HEK293 (cell line): ENCODE measurements around the gene RAD54L.

ENCODE experiments used
- CTCF ChIA-PET: fragments of 350-600 bp; formaldehyde crosslinking; extraction: SDS; loops from one replicate; lab custom pipeline; 2021; ENCODE audit warnings: antibody characterized with exemption; lab: Yijun Ruan, JAX
- POLR2A ChIA-PET: fragments of 300-600 bp; formaldehyde crosslinking; extraction: SDS; loops from one replicate; lab custom pipeline; 2020; ENCODE audit warnings: antibody characterized with exemption, inconsistent platforms; lab: Yijun Ruan, JAX
- H3K27ac ChIP-seq: fragments of 200-500 bp; sonication (Bioruptor generic); 2 replicates; pipeline ENCODE4 v1.5.1; 2014; ENCODE audit warnings: low read depth, low read length, control low read depth, inconsistent platforms; ENCODE audit errors: extremely low read depth
- H3K36me3 ChIP-seq, 2 experiments: fragments of 200-500 bp in 1 of 2; sonication (Bioruptor generic) in 1 of 2; 1 replicate in 1 of 2; 2 replicates in 1 of 2; pipeline ENCODE4 v1.5.1; 2014 to 2017; ENCODE audit warnings: inconsistent platforms in 2 of 2, low read length in 2 of 2; ENCODE audit not compliant: control insufficient read depth in 2 of 2, insufficient read depth in 1 of 2
- H3K4me1 ChIP-seq: fragments of 200-500 bp; sonication (Bioruptor generic); 2 replicates; pipeline ENCODE4 v1.5.1; 2014; ENCODE audit warnings: mild to moderate bottlenecking, low read length, inconsistent platforms; ENCODE audit not compliant: control insufficient read depth, insufficient read depth
- H3K4me3 ChIP-seq: 2 replicates; pipeline ENCODE4 v1.5.1; 2011; ENCODE audit warnings: low read depth, mild to moderate bottlenecking, control low read depth, low read length, moderate library complexity
- H3K9me3 ChIP-seq: fragments of 200-500 bp; sonication (Bioruptor generic); 2 replicates; pipeline ENCODE4 v1.5.1; 2014; ENCODE audit warnings: low read depth, low read length, inconsistent platforms; ENCODE audit not compliant: control insufficient read depth, insufficient read depth
- KLF9 ChIP-seq: fragments of 450-650 bp; formaldehyde crosslinking; IDR thresholded peaks from 2 replicates; pipeline ENCODE4 v1.5.1; 2016; ENCODE audit warnings: missing biosample characterization, missing genetic modification characterization, low read depth
- OVOL3 ChIP-seq: fragments of 450-650 bp; formaldehyde crosslinking; IDR thresholded peaks from 2 replicates; pipeline ENCODE4 v1.5.1; 2016; ENCODE audit warnings: missing biosample characterization, missing genetic modification characterization
- PBX3 ChIP-seq: sonication (generic); formaldehyde crosslinking; IDR thresholded peaks from 2 replicates; pipeline ENCODE4 v1.8.1; 2022; ENCODE audit warnings: mild to moderate bottlenecking, moderate library complexity, missing genetic modification reagents
- PRDM10 ChIP-seq: fragments of 450-650 bp; formaldehyde crosslinking; IDR thresholded peaks from 2 replicates; pipeline ENCODE4 v1.5.1; 2016; ENCODE audit warnings: missing biosample characterization, missing genetic modification characterization
- RBAK ChIP-seq: fragments of 450-650 bp; formaldehyde crosslinking; IDR thresholded peaks from 2 replicates; pipeline ENCODE4 v1.5.1; 2016; ENCODE audit warnings: missing biosample characterization, missing genetic modification characterization
- REST ChIP-seq: fragments of 450-650 bp; formaldehyde crosslinking; IDR thresholded peaks from 2 replicates; pipeline ENCODE4 v1.5.1; 2016; ENCODE audit warnings: missing biosample characterization, missing genetic modification characterization
- SALL2 ChIP-seq: fragments of 450-650 bp; formaldehyde crosslinking; IDR thresholded peaks from 2 replicates; pipeline ENCODE4 v1.5.0; 2017; ENCODE audit warnings: missing biosample characterization, mild to moderate bottlenecking, missing genetic modification characterization, borderline replicate concordance
- SCRT2 ChIP-seq: fragments of 450-650 bp; formaldehyde crosslinking; IDR thresholded peaks from 2 replicates; pipeline ENCODE4 v1.5.1; 2016; ENCODE audit warnings: missing biosample characterization, missing genetic modification characterization
- ZBTB10 ChIP-seq: fragments of 450-650 bp; formaldehyde crosslinking; IDR thresholded peaks from 2 replicates; pipeline ENCODE4 v1.5.1; 2016; ENCODE audit warnings: missing biosample characterization, missing genetic modification characterization
- ZBTB21 ChIP-seq: fragments of 450-650 bp; formaldehyde crosslinking; IDR thresholded peaks from 2 replicates; pipeline ENCODE4 v1.5.1; 2017; ENCODE audit warnings: missing biosample characterization, missing genetic modification characterization
- ZEB2 ChIP-seq: fragments of 450-650 bp; formaldehyde crosslinking; IDR thresholded peaks from 2 replicates; pipeline ENCODE4 v1.5.1; 2016; ENCODE audit warnings: missing biosample characterization, missing genetic modification characterization
- ZNF10 ChIP-seq: fragments of 450-650 bp; formaldehyde crosslinking; IDR thresholded peaks from 2 replicates; pipeline ENCODE4 v1.5.1; 2017; ENCODE audit warnings: missing biosample characterization, missing genetic modification characterization
- ZNF175 ChIP-seq: fragments of 450-650 bp; formaldehyde crosslinking; IDR thresholded peaks from 2 replicates; pipeline ENCODE4 v1.5.1; 2016; ENCODE audit warnings: missing biosample characterization, missing genetic modification characterization
- ZNF23 ChIP-seq: fragments of 450-650 bp; formaldehyde crosslinking; IDR thresholded peaks from 2 replicates; pipeline ENCODE4 v1.5.1; 2016; ENCODE audit warnings: missing biosample characterization, missing genetic modification characterization, borderline replicate concordance
- ZNF248 ChIP-seq: fragments of 450-650 bp; formaldehyde crosslinking; IDR thresholded peaks from 2 replicates; pipeline ENCODE4 v1.5.1; 2017; ENCODE audit warnings: missing biosample characterization, missing genetic modification characterization
- ZNF354C ChIP-seq: fragments of 450-650 bp; formaldehyde crosslinking; IDR thresholded peaks from 2 replicates; pipeline ENCODE4 v1.5.1; 2016; ENCODE audit warnings: missing biosample characterization, missing genetic modification characterization, low read depth, borderline replicate concordance
- ZNF473 ChIP-seq: fragments of 450-650 bp; formaldehyde crosslinking; IDR thresholded peaks from 2 replicates; pipeline ENCODE4 v1.5.1; 2017; ENCODE audit warnings: missing biosample characterization, missing genetic modification characterization
- ZNF48 ChIP-seq: fragments of 450-650 bp; formaldehyde crosslinking; IDR thresholded peaks from 2 replicates; pipeline ENCODE4 v1.5.1; 2016; ENCODE audit warnings: missing biosample characterization, missing genetic modification characterization
- ZNF510 ChIP-seq: fragments of 450-650 bp; formaldehyde crosslinking; IDR thresholded peaks from 2 replicates; pipeline ENCODE4 v1.5.1; 2018; ENCODE audit warnings: mild to moderate bottlenecking, missing genetic modification characterization, missing biosample characterization; ENCODE audit not compliant: insufficient replicate concordance
- ZNF580 ChIP-seq: fragments of 450-650 bp; formaldehyde crosslinking; IDR thresholded peaks from 2 replicates; pipeline ENCODE4 v1.5.1; 2016; ENCODE audit warnings: missing biosample characterization, missing genetic modification characterization
- ZNF621 ChIP-seq: fragments of 450-650 bp; formaldehyde crosslinking; IDR thresholded peaks from 2 replicates; pipeline ENCODE4 v1.5.1; 2017; ENCODE audit warnings: missing biosample characterization, missing genetic modification characterization
- ZNF626 ChIP-seq: fragments of 450-650 bp; sonication (Bioruptor Pico); formaldehyde crosslinking; IDR thresholded peaks from 2 replicates; pipeline ENCODE4 v1.5.1; 2018; ENCODE audit warnings: missing biosample characterization, missing genetic modification characterization, inconsistent platforms
- ZNF76 ChIP-seq: fragments of 450-650 bp; formaldehyde crosslinking; IDR thresholded peaks from 2 replicates; pipeline ENCODE4; 2016; ENCODE audit warnings: low read depth, missing biosample characterization, missing genetic modification characterization, borderline replicate concordance
- ZNF843 ChIP-seq: fragments of 450-650 bp; formaldehyde crosslinking; IDR thresholded peaks from 2 replicates; pipeline ENCODE4 v1.5.1; 2016; ENCODE audit warnings: missing biosample characterization, missing genetic modification characterization

The RAD54L gene

GRCh38 chr1:46284058-46284457, 36.5 kb downstream of the RAD54L start (continued):
- no peak for TF ChIP-seq PBX3 (CRISPR knock-in tag)
- TF ChIP-seq ZNF175 (tag by site-specific recombination): no peak
- no peak for TF ChIP-seq ZBTB10 (tag by site-specific recombination)
- no peak for TF ChIP-seq ZBTB21
- TF ChIP-seq SALL2 (tag by site-specific recombination): no peak
- TF ChIP-seq KLF9 (tag by site-specific recombination): no peak
- no peak for TF ChIP-seq ZNF23 (tag by site-specific recombination)
- TF ChIP-seq ZNF621 (tag by site-specific recombination): no peak
- no peak for TF ChIP-seq REST (tag by site-specific recombination)
- no peak for TF ChIP-seq ZNF843 (tag by site-specific recombination)
- TF ChIP-seq ZNF580: no peak
- no peak for TF ChIP-seq ZNF48 (tag by site-specific recombination)
- TF ChIP-seq ZNF248 (tag by site-specific recombination): no peak
- TF ChIP-seq SCRT2 (tag by site-specific recombination): no peak
- TF ChIP-seq RBAK: no peak
- TF ChIP-seq ZNF626 (tag by site-specific recombination): no peak

- ChIA-PET CTCF (interaction anchor here (0.7 to 1.5 kb wide), 3 partner anchors 8 to 63 kb away, joined by 3 to 13 read pairs (median 3); no protein-coding TSS in a partner anchor), POLR2A (interaction anchor here (0.6 to 2.4 kb wide), 12 partner anchors 9 to 64 kb away, joined by 3 to 7 read pairs (median 4); partner anchors contain the start of genes LRRC41 and UQCRH)
- no peaks in the 10 kb centered on the region for H3K9me3 ChIP-seq
- H3K27ac ChIP-seq: no peak overlapping the region
- peaks cover 7 to 91% of the 10 kb centered on the region in 2 experiments; a peak in 2 of 3 replicates for H3K36me3 ChIP-seq
- no peak overlapping the region for H3K4me3 ChIP-seq
- no peaks in the 10 kb centered on the region for H3K4me1 ChIP-seq
- no peak for TF ChIP-seq ZNF510 (tag by site-specific recombination)
- TF ChIP-seq ZBTB21: no peak
- no peak for TF ChIP-seq ZNF10 (tag by site-specific recombination)
- no peak for TF ChIP-seq ZNF354C
- no peak for TF ChIP-seq ZNF76 (tag by site-specific recombination)
- TF ChIP-seq OVOL3: no peak
- TF ChIP-seq ZNF473 (tag by site-specific recombination): no peak
- 0 out of 2 replicates have a peak, but pooled peaks have one; percentile 17 for TF ChIP-seq PRDM10
- TF ChIP-seq ZEB2 (tag by site-specific recombination): 0 out of 2 replicates have a peak, but pooled peaks have one; percentile 27
These were observed 37.3 kb downstream of the RAD54L start for GRCh38 chr1:46284597-46285564.
